GM12872 (cell line): Measurements from ENCODE around the gene CDHR1.

Source experiments
- CTCF ChIP-seq: IDR thresholded peaks from 3 replicates; pipeline ENCODE4 v1.5.1; 2011; ENCODE audit warnings: low read depth, mild to moderate bottlenecking, low read length, moderate library complexity; ENCODE audit not compliant: insufficient read depth

Gene CDHR1

GRCh38 chr10:84216834-84217233, 22.5 kb downstream of the CDHR1 start:
- no peak for TF ChIP-seq CTCF

GRCh38 chr10:84217746-84218145, 23.4 kb downstream of the CDHR1 start:
- no peak for TF ChIP-seq CTCF

- no peak for TF ChIP-seq CTCF
Measured at GRCh38 chr10:84221916-84222315, 27.6 kb downstream of the CDHR1 start.

- no peak for TF ChIP-seq CTCF
Measured at GRCh38 chr10:84224411-84225028, 30.2 kb downstream of the CDHR1 start.

- TF ChIP-seq CTCF, result no peak
Measured at GRCh38 chr10:84225427-84226173, 31.3 kb downstream of the CDHR1 start, which contains the start of gene LRIT2. TSS of gene LRIT2 (minus strand) at chr10:84225544. CDS start at chr10:84225520, 24 bp downstream.

- TF ChIP-seq CTCF, result no peak
Measured at GRCh38 chr10:84226616-84227015, 32.3 kb downstream of the CDHR1 start.

GRCh38 chr10:84227810-84228209, 33.5 kb downstream of the CDHR1 start:
- no peak for TF ChIP-seq CTCF
